Epithelial cell of proximal tubule (primary cell): ENCODE measurements around the gene GAL. TPM values are rescaled to one million over a fixed set of nuclear protein-coding genes. Genes with fewer than 3 reads are reported as not detected.

ENCODE experiments used
- DNase-seq: peaks from one replicate; pipeline ENCODE4 v3.0.0-alpha.2; 2011; ENCODE audit warnings: low read depth
- H3K4me3 ChIP-seq: 2 replicates; pipeline ENCODE4 v1.5.1; 2011; ENCODE audit warnings: low read depth, mild to moderate bottlenecking, low read length
- total RNA-seq: library from RNA; depleted of rRNA; stranded (reverse); fragments of >200 nt; gene quantifications from 2 replicates; pipeline ENCODE4 v1.2.3, GENCODE V29; 2015
- TF ChIP-seq, protein P1 (sequence below): conservative IDR thresholded peaks from 2 replicates; pipeline ENCODE4 v1.5.1; 2012; ENCODE audit warnings: low read depth, mild to moderate bottlenecking, low read length

Gene GAL
- total RNA-seq, 1 donor from 2014 or later, result 22.5 TPM

DNA sequence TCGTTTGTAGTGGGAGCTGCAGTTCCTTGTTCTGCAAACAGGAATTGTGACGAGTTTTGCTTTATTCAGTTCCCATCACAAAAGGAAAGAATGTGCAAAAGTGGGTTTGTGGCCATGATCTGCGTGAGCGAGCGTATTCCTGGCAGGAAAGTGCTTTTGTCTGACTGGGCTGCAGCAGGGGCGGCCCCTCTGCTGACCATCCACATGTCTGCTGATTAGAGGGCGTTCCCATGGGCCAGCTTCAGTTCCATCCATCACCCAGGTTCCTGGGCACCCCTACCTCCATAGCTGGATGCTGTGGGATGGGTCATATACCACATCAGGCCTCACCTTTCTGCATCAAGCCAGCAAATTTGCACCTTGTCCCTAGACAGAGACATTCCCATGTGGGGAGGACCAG, 28.9 kb upstream of the GAL start:
- no peak for DNase-seq
- H3K4me3 ChIP-seq, result no peak overlapping the region
- TF ChIP-seq, protein P1, sequence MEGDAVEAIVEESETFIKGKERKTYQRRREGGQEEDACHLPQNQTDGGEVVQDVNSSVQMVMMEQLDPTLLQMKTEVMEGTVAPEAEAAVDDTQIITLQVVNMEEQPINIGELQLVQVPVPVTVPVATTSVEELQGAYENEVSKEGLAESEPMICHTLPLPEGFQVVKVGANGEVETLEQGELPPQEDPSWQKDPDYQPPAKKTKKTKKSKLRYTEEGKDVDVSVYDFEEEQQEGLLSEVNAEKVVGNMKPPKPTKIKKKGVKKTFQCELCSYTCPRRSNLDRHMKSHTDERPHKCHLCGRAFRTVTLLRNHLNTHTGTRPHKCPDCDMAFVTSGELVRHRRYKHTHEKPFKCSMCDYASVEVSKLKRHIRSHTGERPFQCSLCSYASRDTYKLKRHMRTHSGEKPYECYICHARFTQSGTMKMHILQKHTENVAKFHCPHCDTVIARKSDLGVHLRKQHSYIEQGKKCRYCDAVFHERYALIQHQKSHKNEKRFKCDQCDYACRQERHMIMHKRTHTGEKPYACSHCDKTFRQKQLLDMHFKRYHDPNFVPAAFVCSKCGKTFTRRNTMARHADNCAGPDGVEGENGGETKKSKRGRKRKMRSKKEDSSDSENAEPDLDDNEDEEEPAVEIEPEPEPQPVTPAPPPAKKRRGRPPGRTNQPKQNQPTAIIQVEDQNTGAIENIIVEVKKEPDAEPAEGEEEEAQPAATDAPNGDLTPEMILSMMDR, result no peak

DNA sequence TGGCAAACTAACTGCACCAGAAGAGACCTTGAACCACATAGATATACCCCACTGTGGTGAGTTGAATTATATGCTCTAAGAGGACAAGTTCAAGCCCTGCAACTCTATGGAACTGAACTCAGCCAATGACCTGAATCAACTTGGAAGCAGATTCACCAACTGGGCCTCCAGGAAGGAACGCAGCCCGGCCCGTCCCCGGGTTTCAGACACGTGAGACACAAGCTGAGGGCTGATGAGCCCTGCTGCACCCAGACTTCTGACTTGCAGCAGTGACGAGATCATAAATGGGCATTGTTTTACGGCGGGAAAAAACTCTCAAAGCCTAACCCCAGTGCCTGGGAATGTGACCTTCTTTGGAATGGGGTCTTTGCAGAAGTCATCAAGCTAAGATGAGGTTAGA, 28.5 kb upstream of the GAL start:
- TF ChIP-seq, protein P1, result no peak
- DNase-seq, result no peak
- no peak overlapping the region for H3K4me3 ChIP-seq

DNA sequence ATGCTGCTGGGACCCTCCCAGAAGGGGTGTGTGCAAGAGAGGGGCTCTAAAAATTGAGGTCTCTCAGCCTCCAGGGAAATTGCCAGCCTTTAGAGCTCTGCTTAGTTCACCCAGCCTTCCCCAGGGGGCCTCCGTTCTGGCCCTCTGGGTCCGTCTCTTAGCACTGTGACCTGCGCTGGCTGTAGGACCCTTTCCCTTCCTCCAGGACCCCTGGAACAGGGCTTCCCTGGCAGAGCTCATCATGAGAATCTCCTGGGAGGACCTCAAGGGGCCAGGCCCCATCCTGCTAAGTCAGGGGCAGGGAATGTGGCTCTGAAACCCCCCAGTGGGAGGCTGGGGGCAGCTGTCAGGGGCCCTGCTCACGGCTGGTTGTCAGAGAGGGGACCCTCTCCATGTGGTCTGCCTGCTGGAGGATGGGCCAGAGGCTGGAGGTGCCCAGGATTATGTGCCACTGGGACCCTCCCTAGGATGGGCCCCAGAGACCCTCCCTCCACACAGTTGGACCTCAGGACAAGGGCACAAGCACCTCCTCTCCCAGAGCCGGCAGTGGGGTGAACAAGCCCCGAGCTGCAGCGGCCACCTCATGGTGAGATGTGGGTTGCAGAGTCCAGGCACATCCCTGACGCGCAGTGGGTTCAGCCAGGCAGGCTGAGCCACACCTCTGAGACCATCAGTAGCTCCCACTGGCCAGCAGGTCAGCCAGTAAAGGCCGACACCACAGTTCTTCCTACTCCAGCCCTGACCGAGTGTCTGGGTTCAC, 27.1 kb upstream of the GAL start:
- H3K4me3 ChIP-seq, result no peak overlapping the region
- no peak for DNase-seq
- TF ChIP-seq, protein P1, result no peak

DNA sequence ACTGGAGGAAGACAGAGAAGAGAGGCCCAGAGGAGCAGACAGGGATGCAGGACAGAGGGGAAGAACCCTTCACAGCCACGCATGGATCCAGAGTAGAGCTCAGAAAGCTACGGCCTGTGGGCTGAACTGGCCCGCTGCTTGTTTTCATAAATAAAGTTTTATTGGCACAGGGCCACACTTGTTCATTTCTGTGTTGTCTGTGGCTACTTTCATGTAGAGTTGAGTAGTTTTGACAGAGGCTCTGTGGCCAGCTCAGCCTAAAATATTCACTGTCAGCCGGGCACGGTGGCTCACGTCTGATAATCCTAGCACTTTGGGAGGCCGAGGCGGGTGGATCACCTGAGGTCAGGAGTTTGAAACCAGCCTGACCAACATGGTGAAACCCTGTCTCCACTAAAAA, 26.2 kb upstream of the GAL start:
- H3K4me3 ChIP-seq, result no peak overlapping the region
- TF ChIP-seq, protein P1, result no peak
- DNase-seq, result no peak

DNA sequence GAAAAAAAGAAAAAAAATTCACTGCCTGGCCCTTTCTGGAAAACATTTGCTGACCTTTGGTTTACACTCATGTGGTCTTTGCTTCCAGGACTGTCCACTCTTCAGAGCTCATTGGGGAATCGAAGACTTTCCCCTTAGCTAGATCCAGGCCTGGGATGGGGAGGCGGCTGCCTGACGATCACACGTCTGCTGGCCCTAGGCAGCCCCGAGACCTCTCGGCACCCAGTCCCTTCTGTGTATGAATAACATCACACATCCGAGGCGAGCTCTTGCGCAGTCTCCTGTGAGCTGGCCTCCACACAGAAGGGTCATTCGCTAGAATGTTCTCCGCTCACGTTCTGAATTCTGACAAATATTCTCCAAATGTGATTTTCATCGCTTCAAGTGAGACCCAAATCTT, 25.7 kb upstream of the GAL start:
- TF ChIP-seq, protein P1, result no peak
- no peak for DNase-seq
- no peak overlapping the region for H3K4me3 ChIP-seq

DNA sequence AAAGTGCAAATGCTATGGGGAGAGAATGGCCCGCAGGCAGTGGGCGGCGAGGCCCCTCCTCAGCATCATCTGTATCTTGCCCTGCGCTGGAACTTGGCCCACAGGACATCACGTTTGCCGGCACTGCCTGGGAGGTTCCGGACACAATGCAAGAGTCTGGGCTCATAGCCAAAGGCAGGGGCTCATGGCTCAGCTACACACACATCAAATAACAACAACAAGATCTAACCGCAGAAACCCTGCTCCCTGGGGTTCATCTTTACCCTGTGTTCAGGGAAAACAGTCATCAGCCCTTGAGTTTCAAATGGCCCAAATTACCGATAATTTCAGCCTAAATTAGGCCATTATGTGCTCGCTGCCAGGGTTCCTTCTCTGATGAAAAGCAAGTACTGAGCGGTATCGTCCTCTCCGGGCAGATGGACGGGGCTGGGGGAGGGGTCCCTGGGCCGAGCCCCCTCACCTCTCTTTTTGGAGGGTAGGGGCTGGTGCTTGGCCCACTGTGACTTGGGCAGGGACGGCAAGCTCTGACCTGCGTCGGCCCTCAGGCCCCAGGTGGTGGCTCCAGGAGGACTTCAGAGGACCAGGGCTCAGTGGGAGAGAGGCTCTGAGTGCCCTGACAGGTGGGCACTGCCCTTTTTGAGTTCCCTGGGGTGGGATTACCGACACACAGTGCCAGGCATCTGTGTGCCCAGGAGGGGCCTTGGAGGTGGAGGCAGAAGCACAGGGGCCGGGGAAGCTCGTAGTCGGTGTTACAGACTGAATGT, 25.0 kb upstream of the GAL start:
- peak; percentile 50 for DNase-seq
- TF ChIP-seq, protein P1, result no peak
- no peak overlapping the region for H3K4me3 ChIP-seq
